Brain microvascular endothelial cell (primary cell): ENCODE data around the gene ZNF397.

Source experiments
- DNase-seq: peaks from one replicate; pipeline ENCODE4 v3.0.0-alpha.2; 2020
- H3K27ac ChIP-seq: fragments of 250-450 bp; sonication (Bioruptor Pico); 2 replicates; pipeline ENCODE4 v1.5.1; 2020; ENCODE audit warnings: mild to moderate bottlenecking, moderate library complexity
- H3K27me3 ChIP-seq: fragments of 250-450 bp; sonication (Bioruptor Pico); replicated peaks from 2 replicates; pipeline ENCODE4 v1.5.1; 2020; ENCODE audit warnings: mild to moderate bottlenecking
- H3K36me3 ChIP-seq: fragments of 250-450 bp; sonication (Bioruptor Pico); replicated peaks from 2 replicates; pipeline ENCODE4 v1.5.1; 2020; ENCODE audit warnings: mild to moderate bottlenecking
- H3K4me3 ChIP-seq: 2 replicates; pipeline ENCODE4 v1.5.1; 2011; ENCODE audit warnings: low read depth, mild to moderate bottlenecking, control low read depth, low read length, moderate library complexity
- in situ Hi-C: cut with HindIII; loops from 2 replicates; pipeline ENCODE4 v1.10.0; 2017; ENCODE audit warnings: low sequenced_read_pairs, low pct_ligation_motif_present
- TF ChIP-seq, protein P1 (sequence below): IDR thresholded peaks from 2 replicates; pipeline ENCODE4 v1.5.1; 2011; ENCODE audit warnings: low read depth, mild to moderate bottlenecking, moderate library complexity, low read length, control low read depth, inconsistent platforms; ENCODE audit errors: missing control alignments

The ZNF397 gene

DNA sequence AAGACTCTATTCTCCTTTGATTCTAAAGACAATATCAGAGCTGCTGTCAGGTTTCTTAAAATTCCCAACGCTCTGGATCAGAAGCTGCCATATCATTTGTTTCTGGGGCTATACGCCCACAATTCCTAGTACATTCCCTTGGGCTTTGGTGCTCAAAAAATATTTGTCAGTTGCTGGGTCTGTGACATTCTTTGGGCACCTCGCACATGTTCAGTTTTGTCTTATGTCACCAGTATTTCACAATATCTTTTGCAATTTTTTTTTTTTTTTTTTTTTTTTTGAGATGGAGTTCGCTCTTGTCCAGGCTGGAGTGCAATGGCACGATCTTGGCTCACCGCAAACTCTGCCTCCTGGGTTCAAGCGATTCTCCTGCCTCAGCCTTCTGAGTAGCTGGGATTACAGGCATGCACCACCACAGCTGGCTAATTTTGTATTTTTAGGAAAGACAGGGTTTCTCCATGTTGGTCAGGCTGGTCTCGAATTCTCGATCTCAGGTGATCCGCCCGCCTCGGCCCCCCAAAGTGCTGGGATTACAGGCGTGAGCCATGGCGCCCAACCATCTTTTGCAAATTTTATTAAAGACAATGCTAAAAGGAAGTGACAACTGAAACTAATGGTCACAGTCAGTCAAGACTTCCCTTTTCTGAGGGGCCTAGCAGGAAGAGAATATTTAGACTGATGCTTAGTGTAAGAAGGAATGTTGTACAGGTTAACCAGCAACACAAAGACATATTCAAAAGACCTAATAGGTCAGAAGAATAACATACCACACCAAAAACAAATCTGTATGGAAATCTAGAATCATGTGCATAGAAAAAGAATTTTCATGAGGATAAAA, 6.8 kb downstream of the ZNF397 start:
- in situ Hi-C loops: no loop called here
- Histone ChIP-seq H3K36me3 (peaks cover 52% of the 10 kb centered on the region), H3K4me3 (no peak overlapping the region), H3K27me3 (no peaks in the 10 kb centered on the region), H3K27ac (no peak overlapping the region)
- DNase-seq: no peak
- TF ChIP-seq, protein P1, sequence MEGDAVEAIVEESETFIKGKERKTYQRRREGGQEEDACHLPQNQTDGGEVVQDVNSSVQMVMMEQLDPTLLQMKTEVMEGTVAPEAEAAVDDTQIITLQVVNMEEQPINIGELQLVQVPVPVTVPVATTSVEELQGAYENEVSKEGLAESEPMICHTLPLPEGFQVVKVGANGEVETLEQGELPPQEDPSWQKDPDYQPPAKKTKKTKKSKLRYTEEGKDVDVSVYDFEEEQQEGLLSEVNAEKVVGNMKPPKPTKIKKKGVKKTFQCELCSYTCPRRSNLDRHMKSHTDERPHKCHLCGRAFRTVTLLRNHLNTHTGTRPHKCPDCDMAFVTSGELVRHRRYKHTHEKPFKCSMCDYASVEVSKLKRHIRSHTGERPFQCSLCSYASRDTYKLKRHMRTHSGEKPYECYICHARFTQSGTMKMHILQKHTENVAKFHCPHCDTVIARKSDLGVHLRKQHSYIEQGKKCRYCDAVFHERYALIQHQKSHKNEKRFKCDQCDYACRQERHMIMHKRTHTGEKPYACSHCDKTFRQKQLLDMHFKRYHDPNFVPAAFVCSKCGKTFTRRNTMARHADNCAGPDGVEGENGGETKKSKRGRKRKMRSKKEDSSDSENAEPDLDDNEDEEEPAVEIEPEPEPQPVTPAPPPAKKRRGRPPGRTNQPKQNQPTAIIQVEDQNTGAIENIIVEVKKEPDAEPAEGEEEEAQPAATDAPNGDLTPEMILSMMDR: no peak

DNA sequence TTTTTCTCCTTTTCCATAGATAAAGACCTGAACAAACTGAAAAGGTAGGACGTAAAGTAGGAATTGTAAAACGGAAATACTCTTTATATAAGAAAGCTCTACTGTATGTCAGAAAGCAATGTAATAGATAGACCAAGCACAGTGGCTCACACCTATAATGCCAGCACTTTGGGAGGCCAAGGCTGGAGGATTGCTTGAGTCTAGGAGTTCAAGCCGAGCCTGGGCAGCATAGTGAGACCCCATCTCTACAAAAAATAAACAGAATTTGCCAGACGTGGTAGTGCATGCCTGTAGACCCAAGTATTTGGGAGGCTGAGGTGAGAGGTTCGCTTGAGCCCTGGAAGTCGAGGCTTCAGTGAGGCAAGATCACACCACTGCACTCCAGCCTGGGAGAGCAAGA, 7.6 kb downstream of the ZNF397 start:
- no peak for DNase-seq
- peaks cover 47% of the 10 kb centered on the region for H3K36me3 ChIP-seq
- H3K27ac ChIP-seq: no peak overlapping the region
- in situ Hi-C loops: no loop called here
- H3K4me3 ChIP-seq: no peak overlapping the region
- H3K27me3 ChIP-seq: no peaks in the 10 kb centered on the region
- TF ChIP-seq, protein P1: no peak

DNA sequence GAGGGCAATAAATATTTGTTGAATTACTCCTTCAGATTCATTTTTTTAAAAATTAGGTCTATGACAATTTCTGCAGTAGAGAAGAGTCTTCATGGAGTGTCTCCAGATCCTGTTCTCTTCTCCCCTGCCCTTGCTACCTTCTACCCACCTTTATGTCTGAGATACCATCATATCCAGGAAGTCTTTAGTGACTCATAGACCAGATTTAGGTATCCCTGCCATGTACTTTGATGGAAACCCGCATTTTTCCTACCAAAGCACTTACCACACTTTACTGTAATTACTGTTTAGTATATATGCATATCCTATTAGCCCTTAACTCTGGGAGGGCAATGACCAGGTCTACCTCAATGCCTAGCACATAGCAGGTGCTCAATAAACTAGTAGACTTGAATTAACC, 11.6 kb downstream of the ZNF397 start:
- H3K27me3 ChIP-seq: no peaks in the 10 kb centered on the region
- H3K27ac ChIP-seq: no peak overlapping the region
- H3K36me3 ChIP-seq: peaks cover 21% of the 10 kb centered on the region
- in situ Hi-C loops: no loop called here
- no peak for DNase-seq
- TF ChIP-seq, protein P1: no peak
- no peak overlapping the region for H3K4me3 ChIP-seq

DNA sequence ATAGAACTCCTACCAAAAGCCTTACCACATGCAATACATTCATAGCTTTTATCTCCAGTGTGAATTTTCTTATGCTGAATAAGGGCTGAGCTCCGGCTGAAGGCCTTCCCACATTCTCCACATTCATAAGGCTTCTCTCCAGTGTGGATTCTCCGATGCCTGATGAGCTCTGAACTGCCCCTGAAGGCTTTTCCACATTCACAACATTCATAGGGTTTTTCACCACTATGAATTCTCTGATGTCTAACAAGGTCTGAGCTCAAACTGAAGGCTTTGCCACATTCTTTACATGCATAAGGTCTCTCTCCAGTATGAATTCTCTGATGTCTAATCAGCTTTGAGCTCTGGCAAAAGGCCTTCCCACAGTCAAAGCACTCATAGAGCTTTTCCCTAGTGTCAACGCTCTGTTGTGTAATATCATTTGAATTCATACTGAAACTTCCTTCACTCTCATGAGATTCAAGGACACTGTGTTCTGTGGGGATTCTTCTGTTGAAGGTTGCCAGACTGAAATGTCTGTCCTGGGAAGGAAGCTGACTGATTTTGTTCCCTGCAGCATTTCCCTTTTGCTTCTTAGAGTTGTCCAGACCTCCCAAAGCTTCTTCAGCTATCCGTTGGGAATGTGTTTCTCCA, 12.9 kb downstream of the ZNF397 start:
- no peak overlapping the region for H3K4me3 ChIP-seq
- no peak for DNase-seq
- in situ Hi-C loops: no loop called here
- H3K27me3 ChIP-seq: no peaks in the 10 kb centered on the region
- H3K27ac ChIP-seq: no peak overlapping the region
- H3K36me3 ChIP-seq: peaks cover 10% of the 10 kb centered on the region
- TF ChIP-seq, protein P1: no peak

DNA sequence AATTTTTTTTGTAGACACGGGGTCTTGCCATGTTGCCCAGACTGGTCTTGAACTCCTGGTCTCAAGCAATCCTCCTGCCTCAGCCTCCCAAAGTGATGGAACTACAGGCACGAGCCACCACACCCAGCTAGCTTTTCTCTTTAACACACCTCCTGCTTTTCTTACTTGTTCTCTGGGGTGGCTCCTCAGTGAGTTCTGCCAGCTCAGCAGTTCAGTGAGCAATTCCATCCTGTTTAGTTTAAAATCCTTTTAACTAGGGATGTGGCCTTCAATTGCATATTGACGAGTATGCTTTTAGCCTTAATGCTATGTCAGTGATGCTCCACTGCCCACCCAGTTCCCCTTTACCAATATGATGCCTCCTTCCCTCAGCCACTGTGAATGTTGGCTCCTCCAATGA, 16.1 kb downstream of the ZNF397 start:
- H3K36me3 ChIP-seq: peaks cover 7% of the 10 kb centered on the region

More for the DNA sequence above, 16.1 kb downstream of the ZNF397 start:
- in situ Hi-C loops: no loop called here
- H3K27me3 ChIP-seq: no peaks in the 10 kb centered on the region
- no peak overlapping the region for H3K27ac ChIP-seq
- no peak overlapping the region for H3K4me3 ChIP-seq
- TF ChIP-seq, protein P1: no peak
- no peak for DNase-seq
